Vagina (tissue), 2 donors: Measurements from ENCODE around the gene PLBD1. TPM values are rescaled to one million over a fixed set of nuclear protein-coding genes. Genes with fewer than 3 reads are reported as not detected.

Experiments
- DNase-seq, 2 donors: peaks; one replicate each; pipeline ENCODE4 v3.0.0-alpha.2; 2017; ENCODE audit errors: extremely low spot score in 2 of 2
- H3K27ac ChIP-seq: fragments of 200-600 bp; sonication (generic); one replicate; pipeline ENCODE4 v1.5.1; 2019
- H3K27me3 ChIP-seq: fragments of 200-600 bp; sonication (generic); one replicate; pipeline ENCODE4 v1.5.1; 2019
- H3K36me3 ChIP-seq, 2 donors: fragments of 200-600 bp; sonication (generic); one replicate each; pipeline ENCODE4 v1.5.1; 2017 to 2019
- H3K4me1 ChIP-seq: fragments of 200-600 bp; sonication (generic); one replicate; pipeline ENCODE4 v1.5.1; 2019
- H3K4me3 ChIP-seq, 2 donors: fragments of 200-600 bp; sonication (generic); 1 replicate in 1 of 2; 2 replicates in 1 of 2; pipeline ENCODE4 v1.5.1; 2016 to 2019
- H3K9me3 ChIP-seq: fragments of 200-600 bp; sonication (generic); one replicate; pipeline ENCODE4 v1.5.1; 2019
- CTCF ChIP-seq, 3 experiments: fragments of 450-650 bp in 2 of 3; fragments of 200-600 bp in 1 of 3; sonication (generic) in 1 of 3; IDR thresholded peaks; one replicate each; pipeline ENCODE4 v1.5.1; 2017 to 2019; ENCODE audit warnings: antibody characterized with exemption in 3 of 3, mild to moderate bottlenecking in 2 of 3, moderate library complexity in 2 of 3
- POLR2A ChIP-seq, 2 donors: fragments of 450-650 bp; IDR thresholded peaks; one replicate each; pipeline ENCODE4 v1.6.1; 2017; ENCODE audit warnings: antibody characterized with exemption in 2 of 2, mild to moderate bottlenecking in 2 of 2, moderate library complexity in 2 of 2
- POLR2AphosphoS5 ChIP-seq, 2 donors: sonication (generic); formaldehyde crosslinking; IDR thresholded peaks; one replicate each; pipeline ENCODE4 v1.9.0; 2017; ENCODE audit warnings: antibody characterized with exemption in 2 of 2, mild to moderate bottlenecking in 2 of 2, low read depth in 1 of 2; ENCODE audit not compliant: insufficient read depth in 1 of 2
- intact Hi-C: fragments of 100-400 bp; cut with DNase I; formaldehyde crosslinking; loops from one replicate; pipeline ENCODE4 v1.15.1; 2023
- total RNA-seq: library from RNA; depleted of rRNA; stranded (reverse); fragments of >200 nt; gene quantifications from one replicate; pipeline ENCODE4 v1.2.3, GENCODE V29; 2016

PLBD1 gene
- total RNA-seq, 1 donor from 2014 or later = 29.0 TPM

GRCh38 chr12:14495326-14495725, 72.4 kb downstream of the PLBD1 start:
- Histone ChIP-seq H3K27ac (no peak overlapping the region), H3K27me3 (no peaks in the 10 kb centered on the region), H3K36me3 (peaks cover 0 to 66% of the 10 kb centered on the region in 2 donors), H3K9me3 (no peaks in the 10 kb centered on the region), H3K4me3 (no peak overlapping the region), H3K4me1 (no peaks in the 10 kb centered on the region)
- intact Hi-C loops = no loop called here
- TF ChIP-seq POLR2AphosphoS5 (IDR thresholded peaks at IDR 0.05; ENCODE audit: insufficient read depth in 1 of 2, low read depth in 1 of 2) (no peak), CTCF (IDR thresholded peaks at IDR 0.05) (no peak), POLR2A (IDR thresholded peaks at IDR 0.05) (no peak)
- no peak for DNase-seq

GRCh38 chr12:14482886-14483285, 84.8 kb downstream of the PLBD1 start:
- H3K36me3 ChIP-seq = peaks cover 4 to 88% of the 10 kb centered on the region in 2 donors
- no peaks in the 10 kb centered on the region for H3K27me3 ChIP-seq

GRCh38 chr12:14482361-14482760, 85.3 kb downstream of the PLBD1 start:
- H3K9me3 ChIP-seq = no peaks in the 10 kb centered on the region
- no peak for DNase-seq
- TF ChIP-seq POLR2A (IDR thresholded peaks at IDR 0.05) (no peak), CTCF (IDR thresholded peaks at IDR 0.05) (no peak), POLR2AphosphoS5 (IDR thresholded peaks at IDR 0.05; ENCODE audit: insufficient read depth in 1 of 2, low read depth in 1 of 2) (no peak)
- H3K27me3 ChIP-seq = no peaks in the 10 kb centered on the region
- H3K4me1 ChIP-seq = no peaks in the 10 kb centered on the region
- H3K36me3 ChIP-seq = peaks cover 4 to 88% of the 10 kb centered on the region in 2 donors
- no peak overlapping the region for H3K4me3 ChIP-seq
- intact Hi-C loops = no loop called here
- no peak overlapping the region for H3K27ac ChIP-seq

More at GRCh38 chr12:14482886-14483285, 84.8 kb downstream of the PLBD1 start:
- no peak for DNase-seq
- Histone ChIP-seq H3K27ac (no peak overlapping the region), H3K4me1 (no peaks in the 10 kb centered on the region), H3K4me3 (no peak overlapping the region), H3K9me3 (no peaks in the 10 kb centered on the region)
- TF ChIP-seq POLR2AphosphoS5 (IDR thresholded peaks at IDR 0.05; ENCODE audit: insufficient read depth in 1 of 2, low read depth in 1 of 2) = no peak
- TF ChIP-seq CTCF (IDR thresholded peaks at IDR 0.05) = no peak
- TF ChIP-seq POLR2A (IDR thresholded peaks at IDR 0.05) = no peak
- intact Hi-C loops = no loop called here

GRCh38 chr12:14481201-14481600, 86.5 kb downstream of the PLBD1 start:
- Histone ChIP-seq H3K27me3 (no peaks in the 10 kb centered on the region), H3K9me3 (no peaks in the 10 kb centered on the region), H3K4me3 (no peak overlapping the region), H3K4me1 (no peaks in the 10 kb centered on the region), H3K27ac (no peak overlapping the region), H3K36me3 (peaks cover 4 to 86% of the 10 kb centered on the region in 2 donors)
- TF ChIP-seq POLR2AphosphoS5 (IDR thresholded peaks at IDR 0.05; ENCODE audit: insufficient read depth in 1 of 2, low read depth in 1 of 2) = no peak
- TF ChIP-seq POLR2A (IDR thresholded peaks at IDR 0.05) = no peak
- TF ChIP-seq CTCF (IDR thresholded peaks at IDR 0.05) = no peak
- intact Hi-C loops = no loop called here
- no peak for DNase-seq

- Histone ChIP-seq H3K9me3 (peaks cover 15% of the 10 kb centered on the region), H3K27me3 (no peaks in the 10 kb centered on the region), H3K27ac (no peak overlapping the region), H3K36me3 (peaks cover 4 to 91% of the 10 kb centered on the region in 2 donors), H3K4me1 (no peaks in the 10 kb centered on the region), H3K4me3 (no peak overlapping the region)
- TF ChIP-seq CTCF (IDR thresholded peaks at IDR 0.05) = no peak
- no peak for TF ChIP-seq POLR2A (IDR thresholded peaks at IDR 0.05)
- TF ChIP-seq POLR2AphosphoS5 (IDR thresholded peaks at IDR 0.05; ENCODE audit: insufficient read depth in 1 of 2, low read depth in 1 of 2) = no peak
- DNase-seq = no peak
- intact Hi-C loops = loop anchor here (5.0 kb wide), 1 partner anchor 882 kb away; no protein-coding TSS in a partner anchor
Observed at GRCh38 chr12:14479004-14479403, 88.7 kb downstream of the PLBD1 start.
